GM19467 (cell line): ENCODE results near the gene VTA1.
"Not testable (repeated sequence)": the region's sequence is repeated elsewhere in the genome, so short reads cannot be mapped to it uniquely, and the experiment has no call there.

Experiments used
- ATAC-seq: cut with Tn5 transposase; IDR thresholded peaks from one replicate; pipeline ENCODE4 v1.9.1; 2021; ENCODE audit warnings: mild to moderate bottlenecking, moderate library complexity; ENCODE audit not compliant: unreplicated experiment

Gene VTA1

DNA sequence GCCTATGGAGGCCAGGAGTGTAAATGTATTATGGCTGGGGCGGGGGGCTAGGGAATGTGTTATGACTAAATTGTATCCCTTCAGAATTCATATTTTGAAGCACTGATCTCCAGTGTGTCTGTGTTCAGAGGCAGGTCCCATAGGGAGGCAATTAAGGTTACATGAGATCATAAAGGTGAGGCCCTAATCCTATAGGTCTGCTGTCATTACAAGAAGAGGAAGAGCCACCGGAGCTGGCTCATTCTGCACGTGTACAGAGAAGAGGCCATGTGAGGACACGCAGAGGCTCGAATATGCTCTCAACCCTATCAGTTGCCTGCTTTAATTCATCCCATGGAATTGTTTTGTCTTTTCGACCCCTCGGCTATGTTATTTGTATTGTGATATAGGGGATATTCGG, 76.9 kb downstream of the VTA1 start:
- ATAC-seq: no peak

- ATAC-seq: no peak
These were observed 78.1 kb downstream of the VTA1 start for GRCh38 chr6:142225115-142225514.

DNA sequence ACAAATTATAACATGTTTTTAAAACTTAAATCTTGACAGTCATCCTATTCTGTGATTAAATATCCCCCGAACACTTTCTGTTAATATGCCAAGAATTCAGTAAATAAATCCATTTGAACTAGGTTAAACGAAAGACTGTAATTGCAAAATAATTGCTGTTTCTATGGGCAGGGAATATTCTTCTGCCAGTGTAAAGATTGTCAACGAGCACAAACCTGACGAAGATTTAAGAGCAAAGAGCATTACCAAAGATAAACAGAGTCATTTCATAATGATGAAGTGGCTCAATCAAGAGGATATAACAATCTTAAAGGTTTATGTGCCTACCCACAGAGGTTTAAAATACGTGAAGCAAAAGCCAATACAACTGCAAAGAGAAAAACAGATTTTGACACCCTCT, 78.5 kb downstream of the VTA1 start:
- no peak for ATAC-seq

GRCh38 chr6:142226731-142227130, 79.7 kb downstream of the VTA1 start:
- no peak for ATAC-seq

GRCh38 chr6:142229518-142230270, 82.6 kb downstream of the VTA1 start:
- ATAC-seq: not testable (repeated sequence)

- not testable (repeated sequence) for ATAC-seq
These were observed 85.4 kb downstream of the VTA1 start for GRCh38 chr6:142232206-142233044.

DNA sequence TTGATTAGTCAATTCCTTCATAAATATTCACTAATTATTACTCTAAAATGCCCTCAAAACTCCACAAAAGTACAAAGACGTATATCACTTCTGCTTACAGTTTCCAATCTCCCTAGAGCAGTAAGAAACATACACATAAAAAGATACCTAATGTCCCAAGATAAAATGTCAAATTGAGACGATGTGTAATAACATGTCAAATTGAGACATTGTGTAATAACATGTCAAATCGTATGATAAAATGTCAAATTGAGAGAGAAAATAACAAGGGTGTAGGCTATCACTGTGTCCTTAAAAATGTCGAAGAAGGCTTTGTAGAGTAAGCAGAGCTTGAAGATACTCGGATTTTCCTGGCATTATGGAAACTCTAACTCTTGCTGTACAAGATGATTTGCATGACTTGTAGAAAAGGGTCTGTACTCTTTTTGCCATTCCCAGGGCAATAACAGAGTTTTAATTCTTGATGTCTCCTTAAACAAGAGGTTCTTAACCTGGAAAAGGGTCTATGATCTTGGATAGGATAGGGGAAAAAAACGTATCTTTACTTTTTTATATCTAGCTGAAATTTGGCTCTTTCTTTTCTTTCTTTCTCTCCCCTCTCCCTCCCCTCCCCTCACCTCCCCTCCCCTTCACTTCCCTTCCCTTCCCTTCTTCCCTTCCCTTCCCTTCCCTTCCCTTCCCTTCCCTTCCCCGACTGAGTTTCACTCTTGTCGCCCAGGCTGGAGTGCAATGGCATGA, 87.1 kb downstream of the VTA1 start:
- no peak for ATAC-seq

- ATAC-seq: no peak
These were observed 88.2 kb downstream of the VTA1 start for GRCh38 chr6:142235272-142235671.

- no peak for ATAC-seq
These were observed 88.7 kb downstream of the VTA1 start for GRCh38 chr6:142235791-142236190.

DNA sequence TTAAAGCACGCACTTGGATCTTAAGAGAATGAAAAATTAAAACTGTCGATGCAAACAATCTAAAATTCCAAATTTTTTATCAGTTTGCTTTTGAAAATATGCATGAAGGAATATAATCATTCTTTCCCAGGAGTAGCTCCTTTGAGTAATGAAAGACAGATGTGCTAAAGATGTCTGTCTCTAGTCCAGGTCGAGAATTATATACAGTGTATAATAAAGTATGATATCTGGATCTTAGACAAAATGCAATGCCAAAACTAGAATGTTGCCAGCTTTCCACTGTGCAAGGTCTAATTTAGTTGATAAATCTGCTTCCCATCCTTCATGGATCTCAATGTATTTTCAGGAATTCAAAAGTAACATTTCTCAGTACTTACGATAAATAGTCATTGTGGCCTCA, 89.6 kb downstream of the VTA1 start:
- no peak for ATAC-seq

- no peak for ATAC-seq
These were observed 91.8 kb downstream of the VTA1 start for GRCh38 chr6:142238881-142239280.

- no peak for ATAC-seq
These were observed 93.1 kb downstream of the VTA1 start for GRCh38 chr6:142240179-142240578.

DNA sequence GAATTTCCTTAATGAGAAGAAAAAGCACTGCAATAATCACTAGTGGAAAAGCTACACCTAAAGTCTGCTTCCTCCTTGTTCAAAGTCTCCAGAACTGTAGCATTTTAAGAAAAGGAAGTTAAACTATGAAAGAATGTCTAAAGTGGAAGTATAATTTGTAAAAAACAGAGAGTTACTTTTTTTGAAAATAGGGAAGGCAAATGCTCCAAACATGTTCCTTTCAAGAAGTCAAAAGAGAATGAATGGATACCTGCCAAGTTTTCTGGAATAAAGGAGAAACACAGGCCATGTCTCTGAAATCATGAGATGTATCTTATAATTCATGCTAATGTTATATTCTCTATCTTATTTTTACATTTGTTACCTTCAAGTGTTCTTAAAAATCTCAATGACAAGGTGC, 94.0 kb downstream of the VTA1 start:
- no peak for ATAC-seq

GRCh38 chr6:142242269-142242668, 95.2 kb downstream of the VTA1 start:
- no peak for ATAC-seq

DNA sequence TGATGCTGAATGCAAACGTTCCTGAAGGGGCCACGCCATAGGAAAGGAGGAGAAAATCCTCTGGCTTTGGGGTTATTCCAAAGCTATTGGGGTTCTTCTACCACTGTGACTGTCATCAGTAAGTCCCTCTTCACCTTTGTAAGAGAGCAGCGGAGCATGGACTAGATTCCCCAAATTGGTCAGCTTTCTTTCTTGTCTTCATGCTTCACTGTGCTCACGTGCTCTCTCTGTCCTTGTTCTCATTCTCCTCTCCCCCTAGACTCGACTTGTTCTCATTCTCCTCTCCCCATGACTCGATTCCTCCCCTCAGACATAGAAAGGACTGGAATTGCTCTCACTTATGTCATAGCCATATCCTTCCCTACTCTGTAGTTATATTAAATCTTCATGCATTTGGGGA, 99.9 kb downstream of the VTA1 start:
- no peak for ATAC-seq

GRCh38 chr6:142249266-142249665, 102.2 kb downstream of the VTA1 start:
- ATAC-seq: no peak

DNA sequence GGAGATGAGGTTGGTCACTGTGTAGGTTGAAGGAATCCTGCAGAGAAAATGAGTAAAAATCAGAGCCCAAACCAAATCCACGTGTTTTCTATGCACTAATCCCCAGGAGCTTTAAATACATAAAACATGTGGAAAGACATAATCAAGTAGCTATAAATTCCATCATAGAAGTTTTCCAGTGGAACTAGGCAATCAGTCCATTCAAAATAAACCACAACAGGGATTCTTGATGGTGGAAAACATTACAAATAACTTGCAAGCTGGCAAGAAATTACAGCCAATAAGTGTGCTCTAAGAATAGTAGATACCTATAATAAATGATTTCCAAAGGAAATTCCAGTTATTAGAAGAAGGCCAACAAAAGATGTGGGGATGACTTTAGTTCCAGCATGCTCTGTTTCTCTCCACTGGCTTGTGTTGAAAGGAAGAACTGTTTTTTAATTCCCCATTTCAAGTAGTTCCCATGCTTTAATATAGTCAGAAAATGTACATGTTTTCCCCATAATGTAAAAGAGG, 104.9 kb downstream of the VTA1 start:
- no peak for ATAC-seq

- ATAC-seq: no peak
These were observed 107.5 kb downstream of the VTA1 start for GRCh38 chr6:142254513-142254912.

DNA sequence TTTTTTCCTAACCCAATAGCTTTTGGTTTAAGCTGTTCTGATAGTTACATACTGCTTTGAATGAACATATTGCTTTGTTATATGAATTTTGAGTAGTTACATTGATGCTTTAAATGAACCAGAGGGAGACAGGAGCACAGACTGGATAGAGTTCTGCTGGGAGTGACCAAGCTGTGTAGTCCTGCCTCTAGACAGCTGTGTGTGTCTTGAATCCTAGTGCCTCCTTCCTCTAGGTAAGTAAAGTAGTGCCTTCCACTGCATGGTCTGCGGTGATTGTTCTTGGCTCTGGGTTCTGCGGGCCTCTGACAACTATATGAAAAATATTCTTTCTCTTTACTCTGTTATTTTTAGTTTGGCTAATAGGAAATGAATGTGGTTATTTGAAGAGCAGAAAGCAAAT, 108.7 kb downstream of the VTA1 start:
- no peak for ATAC-seq

GRCh38 chr6:142258305-142258704, 111.2 kb downstream of the VTA1 start:
- ATAC-seq: no peak

GRCh38 chr6:142258757-142259156, 111.7 kb downstream of the VTA1 start:
- ATAC-seq: no peak
